GM21528 (cell line): ENCODE results near the gene PSEN1.

Experiments
- ATAC-seq: cut with Tn5 transposase; IDR thresholded peaks from one replicate; pipeline ENCODE4 v1.9.1; 2021; ENCODE audit warnings: mild to moderate bottlenecking, moderate library complexity; ENCODE audit not compliant: unreplicated experiment, low FRiP score

The PSEN1 gene

DNA sequence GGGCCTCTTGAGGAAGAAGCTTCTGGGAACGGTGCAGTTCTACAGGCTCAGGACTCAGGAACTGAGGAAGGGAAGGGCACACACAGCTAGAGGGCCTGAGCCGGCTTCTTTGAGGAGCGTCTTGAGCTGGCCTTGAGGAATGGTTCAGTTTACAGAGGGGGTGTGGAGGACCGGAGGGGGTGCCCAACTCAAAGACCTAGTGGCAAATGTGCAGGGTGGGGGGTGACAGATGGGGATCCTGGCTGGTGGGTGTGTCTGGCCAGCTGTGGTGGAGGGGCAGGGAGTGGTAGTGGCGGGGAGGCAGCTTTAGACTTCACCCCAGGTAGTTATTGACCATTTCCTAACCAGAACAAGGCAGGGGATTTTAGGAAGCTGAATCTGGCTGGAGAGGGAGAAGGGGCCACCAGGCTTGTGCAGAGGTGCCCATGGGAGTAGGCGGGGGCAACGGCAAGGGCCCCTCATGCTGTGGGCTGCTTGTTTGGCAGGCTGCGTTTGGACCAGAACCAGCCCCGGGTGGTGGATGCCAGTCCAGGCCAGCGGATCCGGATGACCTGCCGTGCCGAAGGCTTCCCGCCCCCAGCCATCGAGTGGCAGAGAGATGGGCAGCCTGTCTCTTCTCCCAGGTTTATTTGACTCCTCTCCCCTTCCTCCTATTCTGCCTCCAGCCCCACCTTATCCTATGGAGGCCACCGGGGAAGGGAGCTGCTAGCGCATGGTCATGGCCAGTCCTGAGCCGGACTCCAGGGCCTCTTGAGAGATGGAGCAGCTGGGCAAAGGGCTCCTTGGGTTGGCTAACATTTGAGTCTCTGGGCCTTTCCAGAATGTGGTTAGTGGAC lies 128.8 kb downstream of the PSEN1 start:
- no peak for ATAC-seq

DNA sequence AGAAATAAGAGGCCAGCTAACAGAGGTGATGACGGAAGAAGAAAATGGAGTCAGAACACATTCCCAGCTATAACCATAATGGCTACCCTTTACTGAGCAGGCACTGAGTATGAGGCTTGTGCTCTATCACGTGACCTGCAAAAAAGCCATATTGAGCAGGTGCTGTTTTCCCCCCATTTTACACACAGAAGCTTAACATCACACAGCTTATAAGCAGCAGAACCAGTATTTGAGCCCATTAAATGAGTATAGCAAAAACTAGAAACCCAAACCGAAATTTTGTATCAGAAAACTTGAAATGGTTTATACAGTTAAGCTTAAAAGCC lies 129.4 kb downstream of the PSEN1 start:
- no peak for ATAC-seq

DNA sequence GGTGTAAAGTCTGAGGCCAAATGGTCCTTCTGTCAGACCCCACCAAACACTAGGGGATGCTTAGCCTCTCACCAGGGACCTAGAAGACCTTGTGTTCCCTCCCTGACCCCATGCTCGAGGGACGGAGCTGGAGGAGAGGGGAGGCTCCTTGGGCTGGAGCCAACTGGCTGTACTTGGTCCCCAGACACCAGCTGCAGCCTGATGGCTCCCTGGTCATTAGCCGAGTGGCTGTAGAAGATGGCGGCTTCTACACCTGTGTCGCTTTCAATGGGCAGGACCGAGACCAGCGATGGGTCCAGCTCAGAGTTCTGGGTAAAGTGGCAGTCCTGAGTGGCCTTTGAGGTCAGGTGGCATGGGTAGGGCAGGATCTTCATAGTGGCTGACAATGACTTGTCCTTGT lies 130.0 kb downstream of the PSEN1 start:
- no peak for ATAC-seq

DNA sequence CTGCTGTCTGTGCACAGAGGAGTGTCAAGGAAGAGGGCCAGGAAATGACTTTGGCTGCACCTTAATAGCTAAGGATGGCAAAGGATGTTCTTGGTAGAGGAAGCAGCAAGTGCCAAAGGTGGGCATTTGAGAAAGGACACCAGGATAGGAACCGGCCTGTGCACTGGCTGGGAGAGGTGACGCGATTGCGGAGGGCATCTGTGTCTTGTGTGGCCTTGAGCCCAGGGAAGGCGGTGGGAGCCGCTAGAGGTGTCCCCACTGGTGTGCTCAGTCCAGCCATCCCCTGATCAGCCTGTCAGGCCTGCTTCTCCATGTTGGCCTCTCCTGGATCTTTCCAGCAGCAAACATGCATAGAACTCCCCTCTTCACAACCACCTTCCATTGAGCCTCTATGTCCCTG lies 131.2 kb downstream of the PSEN1 start:
- no peak for ATAC-seq

DNA sequence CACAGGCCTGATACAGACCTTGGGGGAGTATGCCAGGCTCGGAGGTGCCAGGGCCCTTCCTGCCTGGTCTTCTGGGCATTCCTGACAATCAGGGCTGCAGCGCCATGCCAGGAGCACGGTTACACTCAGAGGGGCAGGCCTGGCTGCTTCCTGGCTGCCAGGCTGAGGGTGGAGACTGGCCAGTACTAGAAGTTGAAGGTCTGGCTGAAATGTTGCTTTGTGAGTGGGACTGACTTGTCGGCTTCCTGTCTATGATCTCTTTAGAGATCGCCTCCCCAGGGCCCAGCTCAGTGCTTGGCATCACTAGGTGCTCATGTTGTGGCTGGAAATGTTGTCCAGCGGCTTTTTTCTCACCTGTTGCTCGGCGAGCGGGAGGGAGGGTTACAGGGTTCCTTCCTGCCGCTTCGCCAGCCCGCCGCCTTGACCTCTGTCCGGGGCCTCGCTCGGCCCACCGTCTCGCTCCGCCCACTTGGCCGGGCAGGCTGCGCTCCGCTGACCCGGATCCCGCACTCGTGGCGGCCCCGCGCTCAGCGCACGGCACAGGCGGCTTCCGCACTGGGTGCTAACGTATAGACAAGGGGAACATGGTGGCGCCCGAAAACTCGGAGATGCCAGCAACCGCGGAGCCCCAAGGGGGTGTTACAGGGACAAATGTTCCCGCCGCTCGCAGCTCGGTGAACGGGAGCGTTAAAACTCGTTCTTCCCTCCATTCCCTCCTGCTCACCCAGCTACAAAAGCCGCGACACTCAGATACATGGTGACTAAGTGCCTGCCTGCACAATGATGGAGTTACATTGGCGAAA lies 133.6 kb downstream of the PSEN1 start:
- ATAC-seq = peak; percentile 68

DNA sequence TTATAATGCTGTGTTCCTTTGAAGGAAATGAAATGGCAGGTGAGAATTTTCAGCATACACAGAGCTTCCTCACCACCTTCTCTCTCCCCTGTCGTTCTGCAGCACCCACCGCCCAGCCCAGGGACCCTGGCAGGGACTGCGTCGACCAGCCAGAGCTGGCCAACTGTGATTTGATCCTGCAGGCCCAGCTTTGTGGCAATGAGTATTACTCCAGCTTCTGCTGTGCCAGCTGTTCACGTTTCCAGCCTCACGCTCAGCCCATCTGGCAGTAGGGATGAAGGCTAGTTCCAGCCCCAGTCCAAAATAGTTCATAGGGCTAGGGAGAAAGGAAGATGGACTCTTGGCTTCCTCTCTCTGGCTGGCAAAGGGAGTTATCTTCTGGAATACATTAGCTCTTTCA lies 136.1 kb downstream of the PSEN1 start:
- no peak for ATAC-seq
